GM12875 (cell line): ENCODE results near the gene PTDSS2.

ENCODE experiments used
- H3K4me3 ChIP-seq: one replicate; pipeline ENCODE4 v1.5.1; 2011; ENCODE audit warnings: low read depth, low read length, control low read depth
- TF ChIP-seq, protein P1 (sequence below): IDR thresholded peaks from 2 replicates; pipeline ENCODE4 v1.5.1; 2011; ENCODE audit warnings: low read depth, mild to moderate bottlenecking, control low read depth, inconsistent platforms, low read length, moderate library complexity, borderline replicate concordance; ENCODE audit not compliant: insufficient read depth

Gene PTDSS2

DNA sequence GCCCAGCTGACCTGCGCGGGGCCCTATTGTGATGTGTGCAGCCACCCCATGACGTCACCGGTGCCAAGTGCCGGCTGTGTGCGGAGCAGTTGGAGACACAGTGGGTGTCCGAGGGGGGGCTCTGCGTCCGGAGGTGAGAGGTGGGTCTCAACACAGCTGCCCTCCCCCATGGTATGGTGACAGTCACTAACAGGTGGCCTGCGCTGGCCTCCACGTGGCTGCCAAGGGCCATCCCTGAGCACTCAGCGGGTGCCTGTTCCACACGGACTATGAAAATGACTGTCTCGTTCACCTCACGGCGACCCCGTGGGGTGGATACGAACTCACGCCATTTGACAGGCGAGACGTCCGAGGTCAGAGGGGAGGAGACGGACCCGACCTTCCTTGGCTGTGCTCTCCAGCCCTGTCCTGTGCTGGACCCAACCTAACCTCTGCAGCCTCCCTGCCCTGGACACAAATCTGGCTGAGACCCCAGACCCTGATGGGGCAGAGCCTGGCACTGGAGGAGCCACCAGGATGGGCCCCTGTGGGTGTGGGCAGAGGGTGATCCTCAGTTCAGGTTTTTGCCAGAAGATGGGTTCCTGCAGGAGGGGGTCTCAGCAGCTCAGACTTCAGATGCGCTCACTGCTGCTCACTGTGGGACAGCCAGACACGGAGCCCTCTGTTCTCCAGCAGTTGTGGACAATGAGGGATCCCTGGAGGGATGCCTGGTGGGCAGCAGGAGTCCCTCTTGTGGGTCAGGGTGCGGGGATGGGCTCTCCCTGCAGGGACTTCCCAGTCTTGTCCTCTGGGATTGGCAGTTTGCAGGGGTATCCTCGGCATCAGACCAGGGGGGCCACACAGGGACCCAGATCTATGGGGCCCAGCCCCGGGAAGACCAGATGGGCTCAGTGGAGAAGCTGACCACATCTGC, 79.0 kb downstream of the PTDSS2 start:
- TF ChIP-seq, protein P1, sequence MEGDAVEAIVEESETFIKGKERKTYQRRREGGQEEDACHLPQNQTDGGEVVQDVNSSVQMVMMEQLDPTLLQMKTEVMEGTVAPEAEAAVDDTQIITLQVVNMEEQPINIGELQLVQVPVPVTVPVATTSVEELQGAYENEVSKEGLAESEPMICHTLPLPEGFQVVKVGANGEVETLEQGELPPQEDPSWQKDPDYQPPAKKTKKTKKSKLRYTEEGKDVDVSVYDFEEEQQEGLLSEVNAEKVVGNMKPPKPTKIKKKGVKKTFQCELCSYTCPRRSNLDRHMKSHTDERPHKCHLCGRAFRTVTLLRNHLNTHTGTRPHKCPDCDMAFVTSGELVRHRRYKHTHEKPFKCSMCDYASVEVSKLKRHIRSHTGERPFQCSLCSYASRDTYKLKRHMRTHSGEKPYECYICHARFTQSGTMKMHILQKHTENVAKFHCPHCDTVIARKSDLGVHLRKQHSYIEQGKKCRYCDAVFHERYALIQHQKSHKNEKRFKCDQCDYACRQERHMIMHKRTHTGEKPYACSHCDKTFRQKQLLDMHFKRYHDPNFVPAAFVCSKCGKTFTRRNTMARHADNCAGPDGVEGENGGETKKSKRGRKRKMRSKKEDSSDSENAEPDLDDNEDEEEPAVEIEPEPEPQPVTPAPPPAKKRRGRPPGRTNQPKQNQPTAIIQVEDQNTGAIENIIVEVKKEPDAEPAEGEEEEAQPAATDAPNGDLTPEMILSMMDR: no peak

DNA sequence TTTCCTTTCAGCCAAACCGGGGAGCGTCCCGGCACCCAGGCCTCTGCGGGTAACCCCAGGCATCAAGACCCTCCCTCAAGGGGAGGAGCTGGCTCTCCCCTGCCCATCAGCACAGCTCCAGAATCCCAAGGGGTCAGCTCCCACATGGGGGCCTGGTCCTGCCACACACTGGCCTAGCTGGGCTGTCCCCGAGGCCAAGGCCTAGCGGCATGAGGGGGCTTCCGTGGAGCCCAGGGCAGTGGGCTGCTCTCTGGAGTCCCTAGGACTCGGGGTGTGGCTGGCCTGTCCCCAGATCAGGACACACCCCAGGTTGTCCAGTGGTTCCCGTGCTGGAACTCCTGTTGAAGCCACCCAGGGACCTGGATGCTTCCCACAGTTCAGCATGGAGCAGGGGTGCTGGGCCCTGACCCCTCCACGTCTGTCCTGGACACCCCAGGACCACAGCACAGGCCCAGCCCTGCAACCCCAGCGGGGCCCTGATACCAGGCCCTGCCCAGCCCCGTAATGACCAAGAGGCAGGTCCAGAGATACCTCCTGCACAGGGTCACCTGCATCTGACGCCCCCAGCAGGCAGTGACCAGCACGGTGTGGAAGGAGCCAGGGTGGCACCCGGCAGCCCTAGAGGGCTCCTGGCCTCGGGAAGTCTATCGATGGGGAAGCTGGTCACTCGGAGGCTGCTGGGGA, 79.8 kb downstream of the PTDSS2 start:
- H3K4me3 ChIP-seq: no peak overlapping the region
- TF ChIP-seq, protein P1: no peak

More for the DNA sequence above, 79.0 kb downstream of the PTDSS2 start:
- no peak overlapping the region for H3K4me3 ChIP-seq

GRCh38 chr11:530960-531831, 81.1 kb downstream of the PTDSS2 start:
- no peak overlapping the region for H3K4me3 ChIP-seq
- TF ChIP-seq, protein P1: no peak

DNA sequence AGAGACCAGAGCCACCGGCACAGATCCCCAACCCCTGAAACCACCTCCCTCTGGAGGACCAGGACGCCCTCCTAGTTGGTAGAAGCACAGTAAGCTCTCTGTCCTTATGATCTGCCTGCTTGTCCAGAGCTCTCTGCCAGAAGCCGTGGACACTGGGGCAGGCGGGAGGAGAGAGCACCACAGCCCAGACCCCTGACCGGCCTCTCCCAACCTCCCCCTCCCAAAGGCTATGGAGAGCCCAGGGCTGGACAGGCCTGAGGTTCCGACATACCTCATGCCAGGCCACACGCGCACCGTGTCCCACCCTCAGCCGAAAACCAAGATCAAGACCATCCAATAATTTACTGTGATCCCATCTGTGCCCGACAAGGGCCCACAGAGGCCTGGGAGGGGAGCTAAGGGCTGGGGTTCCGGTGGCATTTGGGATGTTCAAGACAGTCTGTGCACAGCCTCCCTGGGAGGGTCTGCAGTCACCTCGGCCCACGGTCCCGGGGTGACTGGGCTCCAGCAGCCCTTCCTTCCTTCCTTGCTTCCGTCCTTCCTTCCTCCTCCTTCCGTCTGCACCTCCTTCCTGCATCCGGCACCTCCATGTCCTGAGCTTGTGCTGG, 81.9 kb downstream of the PTDSS2 start:
- no peak overlapping the region for H3K4me3 ChIP-seq
- TF ChIP-seq, protein P1: no peak

GRCh38 chr11:532527-532985, 82.5 kb downstream of the PTDSS2 start:
- TF ChIP-seq, protein P1: no peak
- H3K4me3 ChIP-seq: no peak overlapping the region

- TF ChIP-seq, protein P1: no peak
- H3K4me3 ChIP-seq: no peak overlapping the region
Observed at GRCh38 chr11:532986-533585, 83.0 kb downstream of the PTDSS2 start.
